Ureter (tissue), 1 donor: ENCODE data around the gene LVRN. TPM values are rescaled to one million over a fixed set of nuclear protein-coding genes. Genes with fewer than 3 reads are reported as not detected.

Source experiments
- total RNA-seq: library from RNA; stranded (reverse); gene quantifications from one replicate; pipeline ENCODE4 v1.2.4, GENCODE V29; 2023
- donor health status: DM: yes; HTN: yes; CAD: no.

The LVRN gene
- total RNA-seq, 1 donor from 2014 or later: 0.49 TPM

Other genes with a start within 250 kb of the LVRN start
- gene CDO1, start 145.8 kb upstream of the LVRN start, total RNA-seq: 3.5 TPM
- 35.4 TPM for gene ATG12, start 120.9 kb upstream of the LVRN start, total RNA-seq
- 59.0 TPM for gene AP3S1, start 120.5 kb upstream of the LVRN start, total RNA-seq
- not detected for gene ARL14EPL, start 70.0 kb downstream of the LVRN start, total RNA-seq
- 51.9 TPM for gene COMMD10, start 122.5 kb downstream of the LVRN start, total RNA-seq